NCI-H345 treated with DMSO at 0.1 percent for 48 hours (cell line): ENCODE measurements around the gene ZNF581.

Experiments used
- DNase-seq: peaks from one replicate; lab custom pipeline; 2025; ENCODE audit not compliant: unreplicated experiment; lab: John Stamatoyannopoulos, UW

Gene ZNF581

DNA sequence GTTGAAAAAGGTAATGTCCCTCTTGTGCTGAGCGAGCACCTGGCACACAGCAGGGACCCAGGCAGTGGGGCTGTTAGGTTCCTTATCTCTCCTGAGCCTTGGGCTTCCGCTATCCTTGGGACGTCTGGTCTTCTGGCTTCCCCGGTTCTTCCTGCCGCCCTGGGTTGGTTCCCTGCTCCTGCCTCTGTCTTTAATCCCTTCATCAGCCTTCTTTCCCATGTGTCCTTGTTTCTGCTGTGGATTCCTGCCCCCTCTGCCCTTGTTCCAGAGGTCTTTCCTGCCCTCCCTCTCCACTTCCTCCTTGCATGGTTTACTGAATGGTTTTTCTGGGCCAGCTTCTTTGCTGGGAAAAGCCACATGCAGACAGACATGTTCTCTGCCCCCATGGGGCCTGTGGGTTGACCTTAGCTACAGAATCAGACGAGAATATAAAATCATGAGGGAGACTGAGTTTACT lies 34.2 kb downstream of the ZNF581 start:
- DNase-seq: no peak

DNA sequence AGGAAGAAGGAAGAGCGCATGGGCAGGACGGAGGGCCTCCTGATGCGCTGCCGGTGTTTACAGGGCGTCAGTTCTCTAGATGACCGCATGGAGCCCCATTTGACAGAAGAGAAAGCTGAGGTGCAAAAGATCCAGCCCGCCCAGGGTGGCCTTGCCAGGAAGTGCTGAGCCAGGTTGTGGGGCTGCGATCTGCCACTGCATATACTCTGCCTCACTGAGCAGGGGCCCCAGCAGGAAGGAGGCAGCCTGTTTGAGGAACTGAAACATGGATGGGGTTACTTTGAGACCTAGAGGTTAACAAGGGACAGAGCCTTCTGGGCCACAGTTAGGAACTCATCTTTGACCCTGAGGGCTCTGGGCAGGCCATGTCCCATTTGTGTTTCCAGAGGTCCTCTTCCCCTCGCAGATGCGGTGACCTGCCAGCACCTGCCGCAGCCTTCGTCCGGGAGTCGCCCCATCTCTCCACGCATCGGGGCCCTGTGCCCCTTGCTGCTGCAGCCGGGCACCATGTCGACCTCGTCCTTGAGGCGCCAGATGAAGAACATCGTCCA lies 34.7 kb downstream of the ZNF581 start:
- no peak for DNase-seq

DNA sequence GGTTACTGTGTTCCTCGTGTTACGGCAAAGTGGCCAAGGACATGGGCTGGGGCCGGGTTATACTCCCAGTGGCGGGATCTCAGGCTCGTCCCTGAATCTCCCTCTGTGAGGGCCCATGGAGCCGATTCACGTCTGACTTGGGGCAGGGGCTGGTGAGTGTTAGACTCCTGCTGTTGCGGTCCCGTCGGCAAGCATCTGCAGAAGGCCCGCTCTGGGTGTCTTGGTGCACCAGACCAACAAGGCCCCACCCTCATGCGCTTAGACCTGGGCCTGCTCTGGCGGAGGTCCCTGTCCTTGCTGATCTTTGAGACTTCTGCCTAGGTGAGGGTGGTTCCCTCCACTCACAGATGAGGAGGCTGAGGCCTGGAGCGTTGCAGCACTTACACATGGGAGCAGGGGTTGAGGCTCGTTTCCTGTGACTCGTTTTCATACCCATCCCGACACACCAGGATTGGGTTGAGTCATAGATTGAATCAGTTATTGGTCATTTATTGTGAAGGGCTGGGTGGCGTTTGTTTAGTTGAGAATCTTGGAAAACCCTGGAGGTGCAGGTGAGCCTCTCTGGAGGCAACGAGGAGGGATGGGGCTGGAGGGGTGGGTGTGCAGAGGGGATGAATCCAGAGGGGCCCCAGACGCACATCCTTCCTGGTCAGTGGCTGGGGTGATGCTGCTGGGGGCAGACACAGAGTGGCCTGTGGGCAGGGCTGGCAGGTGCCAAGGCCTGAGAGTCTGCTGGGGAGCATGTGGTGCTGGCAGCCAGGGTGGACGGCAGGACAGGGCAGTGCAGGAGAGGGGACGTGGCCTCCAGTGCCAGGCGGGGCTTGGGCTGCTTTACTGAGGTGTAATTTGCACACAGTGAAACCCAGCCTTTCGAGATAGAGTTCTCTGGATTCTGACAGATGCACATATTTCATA lies 36.2 kb downstream of the ZNF581 start:
- DNase-seq: no peak

DNA sequence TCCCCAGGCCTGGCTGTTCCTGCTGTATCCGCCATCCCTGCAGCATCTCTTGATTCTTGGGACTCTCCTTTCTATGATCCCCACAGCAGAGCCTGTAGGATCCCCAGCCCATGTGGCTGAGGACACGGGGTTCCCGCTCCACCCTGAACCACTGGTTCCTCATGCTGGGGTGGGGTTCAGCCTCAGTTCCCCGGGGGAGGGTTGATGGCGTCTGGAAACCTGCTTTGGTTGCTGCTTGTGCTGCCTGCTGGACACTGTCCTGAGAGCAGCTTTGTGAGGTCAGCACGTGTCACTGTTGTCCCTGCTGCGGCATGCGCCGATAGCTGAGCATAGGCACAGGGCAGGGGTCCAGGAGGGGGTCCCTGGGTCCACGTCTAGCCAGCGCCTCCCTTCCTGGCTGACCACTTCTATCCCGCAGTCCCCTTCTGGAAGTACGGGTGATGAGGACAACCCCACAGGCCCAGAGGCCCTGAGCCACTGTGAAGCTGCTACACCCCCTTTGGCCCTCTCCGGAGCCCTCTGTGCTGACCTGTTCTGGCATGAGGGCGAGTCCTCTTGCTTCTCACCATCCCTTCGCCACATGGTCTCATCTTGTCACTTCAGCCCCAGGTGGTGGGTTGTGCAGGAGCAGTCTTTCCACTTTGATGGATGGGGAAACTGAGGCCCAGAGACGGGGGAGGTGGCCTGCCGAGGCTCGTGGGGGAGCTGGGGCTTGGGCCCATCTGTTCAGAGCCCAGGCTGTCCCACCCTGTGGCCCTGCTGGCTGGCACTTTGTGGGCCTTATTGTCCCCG lies 37.1 kb downstream of the ZNF581 start:
- DNase-seq: no peak

DNA sequence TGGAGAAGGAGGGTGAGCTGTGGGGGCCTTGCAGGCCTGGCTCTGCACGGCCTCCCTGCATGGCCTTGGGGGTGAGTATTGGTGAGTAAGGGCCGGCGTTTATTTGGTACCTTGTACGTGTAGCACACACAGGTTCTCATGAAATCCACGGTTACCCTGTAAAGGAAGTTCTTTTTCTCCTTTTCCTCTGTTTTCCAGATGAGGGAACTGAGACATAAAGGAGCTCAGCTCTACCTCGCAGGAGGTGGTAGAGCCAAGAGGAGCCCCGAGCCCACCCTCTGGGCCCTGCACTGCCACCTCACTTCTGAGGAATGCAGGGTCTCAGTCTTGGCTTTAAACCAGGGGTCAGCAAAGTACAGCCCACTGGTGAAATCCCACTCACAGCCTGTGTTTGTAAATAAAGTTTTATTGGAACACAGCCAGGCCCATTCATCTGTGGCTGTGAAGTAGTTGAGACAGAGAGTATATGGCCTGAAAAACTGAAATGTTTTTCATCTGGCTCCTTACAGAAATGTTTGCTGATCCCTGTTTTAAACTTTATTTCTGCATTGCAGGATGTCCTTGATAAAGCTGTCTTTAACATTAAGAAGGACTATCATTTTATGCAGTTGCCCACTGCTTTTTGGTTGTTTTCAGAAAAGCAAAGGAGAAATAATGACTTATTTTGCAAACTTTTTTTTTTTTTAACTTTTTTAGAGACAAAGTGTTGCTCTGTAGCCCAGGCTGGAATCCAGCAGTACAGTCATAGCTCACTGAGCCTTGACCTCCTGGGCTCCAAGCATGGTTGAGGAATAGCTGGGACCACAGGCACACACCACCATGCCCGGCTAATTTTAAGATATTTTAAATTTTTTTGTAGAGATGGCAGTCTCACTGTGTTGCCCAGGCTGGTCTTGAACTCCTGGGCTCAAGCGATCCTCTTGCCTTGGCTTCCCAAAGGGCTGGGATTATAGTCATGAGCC lies 38.0 kb downstream of the ZNF581 start:
- DNase-seq: no peak

DNA sequence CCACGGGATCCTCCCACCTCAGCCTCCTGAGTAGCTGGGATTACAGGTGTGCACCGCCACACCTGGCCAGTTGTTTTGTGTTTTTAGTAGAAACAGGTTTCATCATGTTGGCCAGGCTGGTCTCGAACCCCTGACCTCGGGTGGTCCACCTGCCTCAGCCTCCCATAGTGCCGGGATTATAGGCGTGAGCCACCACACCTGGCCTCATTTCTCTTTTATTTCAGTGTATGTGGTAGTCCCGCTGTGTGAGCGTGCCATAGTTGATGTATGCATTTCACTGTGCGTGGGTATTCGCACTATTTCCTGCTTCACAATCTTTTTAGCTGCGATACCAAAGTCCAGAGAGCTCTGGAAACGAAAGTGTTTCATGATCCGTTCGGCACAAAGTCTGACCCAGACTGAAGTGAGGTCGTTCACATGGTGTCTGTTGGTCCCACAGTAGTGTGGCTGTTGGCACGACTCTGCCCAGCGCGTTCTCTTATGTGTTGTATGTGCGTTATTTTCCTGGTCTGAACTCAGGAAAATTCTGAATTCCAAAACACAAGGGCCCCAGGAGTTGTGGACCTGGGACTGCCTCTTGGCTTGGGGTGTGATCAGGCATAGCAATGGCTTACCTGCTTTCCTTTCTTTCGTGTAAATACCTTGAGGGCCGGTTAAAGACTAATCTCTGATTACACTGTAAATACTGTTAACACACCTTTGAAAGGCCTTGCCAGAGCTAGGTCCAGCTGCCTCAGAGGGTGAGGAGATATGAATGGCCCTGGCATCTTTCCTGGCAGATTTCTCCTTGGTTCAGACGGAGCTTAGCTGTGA lies 40.2 kb downstream of the ZNF581 start:
- no peak for DNase-seq

DNA sequence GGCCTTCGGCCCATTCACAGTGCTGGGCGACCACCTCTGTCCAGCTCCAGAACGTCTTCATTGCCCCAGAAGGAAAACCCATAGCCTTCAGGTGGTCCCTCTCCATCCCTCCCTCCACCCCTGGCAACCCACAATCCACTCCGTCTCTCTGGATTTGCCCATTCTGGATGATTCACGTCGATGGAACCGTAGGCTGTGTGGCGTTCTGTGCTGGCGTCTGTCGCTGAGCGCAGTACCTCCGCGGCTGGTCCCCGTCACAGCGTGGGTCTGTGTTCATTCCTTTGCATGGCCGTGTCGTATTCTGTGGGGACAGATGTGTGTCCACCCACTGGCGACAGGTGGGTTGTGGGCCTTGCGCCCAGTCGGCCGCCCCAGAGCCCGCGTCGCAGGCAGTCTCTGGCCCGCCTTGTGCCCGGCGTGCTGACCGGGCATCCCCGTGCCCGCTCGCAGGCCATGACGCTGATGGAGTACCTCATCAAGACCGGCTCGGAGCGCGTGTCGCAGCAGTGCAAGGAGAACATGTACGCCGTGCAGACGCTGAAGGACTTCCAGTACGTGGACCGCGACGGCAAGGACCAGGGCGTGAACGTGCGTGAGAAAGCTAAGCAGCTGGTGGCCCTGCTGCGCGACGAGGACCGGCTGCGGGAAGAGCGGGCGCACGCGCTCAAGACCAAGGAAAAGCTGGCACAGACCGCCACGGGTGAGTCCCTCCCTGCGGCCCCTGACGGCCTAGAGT lies 41.7 kb downstream of the ZNF581 start:
- no peak for DNase-seq

DNA sequence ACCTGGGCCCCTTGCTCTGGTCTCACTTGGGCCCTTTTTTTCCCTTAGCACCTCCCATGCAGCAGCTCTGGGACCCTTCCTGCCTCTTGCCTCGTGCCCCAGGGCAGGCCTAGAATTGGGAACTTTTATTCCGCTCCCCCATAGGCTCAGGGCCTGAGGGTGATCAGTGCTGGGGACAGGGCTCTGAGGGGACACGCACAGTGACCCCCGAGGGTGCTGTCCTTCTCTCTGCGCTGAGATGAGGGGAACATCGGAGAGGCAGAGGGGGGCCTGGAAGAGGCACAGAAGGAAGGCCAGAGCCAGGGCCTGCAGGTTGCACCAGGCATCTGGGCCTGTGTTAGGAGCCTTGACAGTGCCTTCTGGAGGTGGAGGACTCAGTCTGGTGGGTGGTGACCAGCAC lies 42.3 kb downstream of the ZNF581 start:
- DNase-seq: no peak

DNA sequence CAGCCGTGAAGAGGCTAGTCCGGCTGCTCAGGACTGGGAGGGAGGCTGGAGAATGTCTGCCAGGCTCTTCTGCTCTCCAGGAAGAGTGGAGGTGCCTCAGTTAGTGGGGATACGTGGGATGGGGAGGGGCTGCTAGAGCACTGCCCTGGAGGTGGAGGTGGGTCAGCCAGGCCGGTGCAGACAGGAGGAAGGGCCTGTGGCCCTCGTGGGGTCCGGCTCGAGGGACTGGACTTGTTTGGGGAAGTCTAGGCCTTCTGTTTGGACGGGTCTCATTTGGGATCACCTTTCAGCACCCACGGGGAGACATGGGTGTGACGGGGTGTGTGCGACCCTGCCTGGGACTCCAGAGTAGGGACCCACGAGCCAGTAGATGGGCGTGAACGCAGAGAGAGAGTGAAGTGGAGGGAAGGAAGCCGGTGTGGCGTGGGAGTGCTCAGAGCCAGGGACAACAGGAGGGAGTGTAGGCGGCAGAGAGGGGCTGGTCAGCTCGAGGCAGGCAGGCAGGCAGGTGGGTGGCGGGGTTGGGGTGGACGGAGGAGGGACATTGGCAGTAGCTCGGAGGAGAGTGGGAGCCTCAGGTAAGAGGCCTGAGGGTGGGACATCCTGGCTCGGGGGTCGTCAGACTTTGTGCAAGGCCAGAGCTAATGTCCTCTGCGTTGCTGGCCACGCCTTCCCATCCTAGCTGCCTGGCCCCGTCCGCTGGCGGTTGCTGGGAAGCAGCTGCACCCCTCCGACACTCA lies 43.0 kb downstream of the ZNF581 start:
- DNase-seq: no peak

DNA sequence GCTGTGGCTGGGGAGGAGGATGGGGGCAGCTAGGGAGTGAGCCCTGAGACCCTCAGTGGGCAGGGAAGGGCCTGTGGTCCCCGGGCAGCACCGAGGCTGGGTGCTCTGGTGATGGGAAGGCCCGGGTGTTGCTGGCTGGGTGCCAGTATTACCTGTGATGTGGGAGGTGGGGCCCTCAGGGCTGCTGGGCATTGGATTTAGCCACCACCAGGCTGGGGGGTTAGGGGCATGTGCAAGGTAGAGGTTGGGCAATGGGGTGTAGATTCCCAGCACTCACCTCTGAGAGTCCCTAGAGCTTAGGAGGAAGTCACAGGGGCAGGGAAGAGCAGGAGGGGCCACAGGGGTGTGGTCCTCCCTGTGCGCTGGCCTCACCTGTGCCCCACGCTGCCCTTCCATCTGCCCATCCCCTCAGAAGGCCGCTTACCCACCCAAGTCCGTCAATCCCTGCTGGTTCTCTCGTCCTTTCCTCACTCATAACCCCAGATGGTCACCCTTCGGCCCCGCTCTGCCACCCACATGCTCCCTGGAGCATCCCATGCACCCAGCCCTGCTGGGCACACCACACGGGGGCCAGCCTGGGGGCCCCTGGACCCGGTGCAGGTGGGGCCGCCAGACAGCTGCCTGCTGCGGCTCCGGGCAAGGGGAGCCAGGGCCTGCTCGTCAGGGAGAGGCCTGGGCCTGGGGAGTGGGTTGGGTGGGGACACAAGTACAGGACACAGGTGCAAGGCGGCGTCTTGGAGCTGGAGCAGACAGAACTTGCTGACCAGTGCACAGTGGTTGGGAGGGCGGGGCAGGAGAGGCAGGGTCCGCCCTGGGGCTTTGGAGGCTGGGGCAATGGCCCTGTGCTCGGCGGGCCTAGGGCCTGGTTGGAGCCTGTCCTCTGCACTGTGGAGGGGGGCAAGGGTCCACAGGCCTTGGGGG lies 44.1 kb downstream of the ZNF581 start:
- DNase-seq: no peak

DNA sequence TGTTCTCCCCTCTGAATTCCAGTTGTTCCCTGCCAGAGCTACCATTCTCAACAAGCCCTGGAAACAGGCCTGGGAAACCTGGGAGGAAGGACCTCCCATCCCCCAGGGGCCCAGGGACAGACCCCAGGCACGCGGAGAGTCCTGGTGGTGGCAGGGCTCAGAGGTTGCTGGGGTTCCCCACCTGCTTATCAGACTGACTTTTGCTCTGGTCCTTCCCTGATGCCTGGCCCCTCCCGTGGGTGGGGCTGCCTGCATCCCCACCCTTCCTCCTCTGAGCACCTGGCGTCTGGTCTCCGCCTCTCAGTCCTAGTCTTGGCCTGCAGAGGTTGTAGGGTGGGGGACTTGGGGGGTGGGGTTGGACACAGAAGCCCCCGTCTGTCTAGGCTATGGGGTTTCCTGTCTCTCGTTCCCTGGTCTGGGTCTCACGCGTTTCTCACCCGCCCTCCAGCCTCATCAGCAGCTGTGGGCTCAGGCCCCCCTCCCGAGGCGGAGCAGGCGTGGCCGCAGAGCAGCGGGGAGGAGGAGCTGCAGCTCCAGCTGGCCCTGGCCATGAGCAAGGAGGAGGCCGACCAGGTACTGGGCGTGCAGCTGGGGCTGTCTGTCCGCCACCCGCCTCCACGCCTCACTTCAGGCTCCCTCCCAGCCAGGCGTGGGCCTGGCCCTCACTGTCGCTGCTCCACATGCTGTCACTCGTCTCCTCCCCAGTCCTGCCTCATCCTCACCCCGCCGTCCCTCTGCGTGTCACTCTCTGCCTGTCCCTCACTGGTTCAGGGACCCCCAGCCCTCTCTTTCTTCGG lies 45.2 kb downstream of the ZNF581 start:
- no peak for DNase-seq

DNA sequence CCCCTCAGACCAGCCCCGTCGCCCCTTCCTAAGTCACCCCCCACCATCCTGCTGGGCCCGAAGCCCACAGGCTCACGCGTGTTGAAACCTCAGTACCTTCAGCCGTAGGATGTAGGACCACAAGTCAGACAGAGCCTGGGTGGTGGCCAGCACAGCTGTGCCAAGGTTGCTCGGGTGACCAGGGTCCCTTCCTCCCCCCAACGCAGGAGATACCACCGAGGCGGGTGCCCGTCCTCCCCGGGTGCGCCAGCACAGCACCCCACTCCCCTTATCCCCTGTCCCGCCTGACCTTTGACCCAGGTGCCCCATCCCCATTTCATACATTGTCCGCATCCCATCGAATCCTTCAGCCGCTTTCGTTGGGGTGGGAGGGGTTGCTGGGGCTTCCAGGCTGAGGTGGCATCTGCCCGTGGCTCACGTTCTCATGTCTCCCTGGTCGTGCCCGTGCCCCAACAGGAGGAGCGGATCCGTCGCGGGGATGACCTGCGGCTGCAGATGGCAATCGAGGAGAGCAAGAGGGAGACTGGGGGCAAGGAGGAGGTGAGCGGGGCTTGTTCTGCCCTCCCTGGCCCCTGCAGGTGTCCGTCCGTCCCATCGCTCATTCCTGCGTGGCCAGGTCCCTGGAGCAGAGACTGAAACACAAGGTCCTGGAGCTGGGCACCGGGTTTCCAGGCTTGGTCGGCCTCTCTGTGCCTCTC lies 46.1 kb downstream of the ZNF581 start:
- no peak for DNase-seq

DNA sequence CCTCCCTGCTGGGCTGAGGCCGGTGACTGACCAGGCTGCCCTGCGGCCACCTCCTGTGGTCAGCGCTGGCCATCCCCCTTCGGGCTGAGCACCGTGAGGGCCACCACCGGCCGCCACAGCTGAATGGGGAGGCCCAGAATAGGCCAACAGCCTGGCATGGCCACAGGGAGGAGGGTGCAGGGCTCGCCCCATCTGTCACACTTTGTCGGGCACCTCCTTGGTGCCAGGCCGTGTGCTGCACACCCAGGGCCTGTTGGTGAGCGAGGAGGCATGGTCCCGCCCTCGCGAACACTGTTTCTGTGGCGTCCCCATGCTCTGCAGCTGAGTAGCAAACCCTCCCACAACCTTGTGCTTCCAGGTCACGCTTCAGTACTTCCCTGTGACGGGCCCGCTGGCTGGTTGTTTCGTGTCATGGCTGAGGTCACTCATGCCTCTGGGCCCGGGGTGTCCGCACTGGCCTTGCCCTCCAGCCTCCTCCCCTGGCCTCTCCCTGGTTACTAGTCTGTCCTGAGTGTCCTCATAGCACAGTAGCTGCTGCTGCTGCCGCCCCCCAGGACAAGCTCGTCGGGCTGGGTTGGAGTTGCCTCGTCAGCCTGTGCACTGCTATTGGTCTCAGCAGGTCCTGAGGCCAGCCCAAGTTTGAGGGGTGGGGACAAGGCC lies 46.8 kb downstream of the ZNF581 start:
- no peak for DNase-seq

DNA sequence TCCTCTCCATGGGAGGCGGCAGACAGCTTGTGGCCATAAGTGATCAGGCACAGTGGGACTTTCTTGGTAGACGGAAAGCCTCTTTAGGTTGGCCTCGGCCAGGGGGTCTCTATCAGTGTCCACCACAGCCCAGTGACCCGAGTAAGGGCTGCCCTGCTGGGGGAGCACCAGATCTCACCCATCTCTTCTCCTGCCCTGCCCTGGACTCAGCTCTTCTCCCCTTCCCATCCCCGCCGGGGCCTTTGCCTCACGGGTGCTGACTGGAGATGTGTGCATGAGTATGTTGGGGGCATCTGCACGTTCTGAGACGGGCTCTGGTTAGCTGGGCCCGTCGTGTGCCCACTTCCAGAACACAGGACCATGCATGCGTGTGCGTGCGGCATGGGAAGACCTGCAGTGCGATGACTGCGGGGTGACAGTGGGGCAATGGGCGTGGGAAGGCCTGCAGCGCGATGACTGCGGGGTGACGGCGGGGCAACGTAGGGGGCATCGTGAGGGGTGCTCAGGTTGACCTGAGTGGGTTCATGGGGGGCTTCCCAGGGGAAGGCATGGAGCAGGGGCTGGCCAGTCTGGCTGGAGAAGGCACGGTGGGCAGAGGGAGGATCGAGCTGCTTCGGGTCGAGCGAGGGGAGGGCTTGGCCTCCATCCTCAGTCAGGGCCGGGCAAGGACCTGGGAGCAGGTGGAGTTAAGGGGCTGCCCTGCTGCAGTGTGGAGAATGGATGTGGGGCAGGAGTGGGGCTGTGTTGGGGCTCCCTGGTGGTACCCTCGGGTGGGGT lies 47.5 kb downstream of the ZNF581 start:
- DNase-seq: no peak
